ACC112 (cell line): Measurements from ENCODE around the gene ZNF506.
"Not testable (repeated sequence)": the region's sequence is repeated elsewhere in the genome, so short reads cannot be mapped to it uniquely, and the experiment has no call there.

Source experiments
- H2AFZ ChIP-seq: fragments of 200-600 bp; sonication (generic); one replicate; pipeline ENCODE4 v1.6.0; 2017; ENCODE audit warnings: antibody characterized with exemption, low read length; ENCODE audit not compliant: unreplicated experiment
- H3K27ac ChIP-seq: fragments of 200-600 bp; sonication (generic); 2 replicates; pipeline ENCODE4 v1.5.1; 2014; ENCODE audit warnings: low read depth, mild to moderate bottlenecking, antibody characterized with exemption, low read length, moderate library complexity
- H3K27me3 ChIP-seq: fragments of 200-600 bp; sonication (generic); 2 replicates; pipeline ENCODE4 v1.6.1; 2014; ENCODE audit warnings: mild to moderate bottlenecking, antibody characterized with exemption, low read length, moderate library complexity, mixed read lengths; ENCODE audit not compliant: insufficient read depth
- H3K36me3 ChIP-seq: fragments of 200-600 bp; sonication (generic); 2 replicates; pipeline ENCODE4 v1.6.1; 2016; ENCODE audit warnings: mild to moderate bottlenecking, antibody characterized with exemption, low read length, moderate library complexity, mixed read lengths; ENCODE audit not compliant: insufficient read depth
- H3K4me1 ChIP-seq: fragments of 200-600 bp; sonication (generic); one replicate; pipeline ENCODE4 v1.6.1; 2016; ENCODE audit warnings: low read length, mixed read lengths; ENCODE audit not compliant: insufficient read depth, unreplicated experiment, control insufficient read depth
- H3K4me3 ChIP-seq: fragments of 200-600 bp; sonication (generic); 2 replicates; pipeline ENCODE4 v1.5.1; 2014; ENCODE audit warnings: mild to moderate bottlenecking, low read depth, low read length
- H3K79me2 ChIP-seq: fragments of 200-600 bp; sonication (generic); one replicate; pipeline ENCODE4 v1.6.0; 2016; ENCODE audit warnings: low read length; ENCODE audit not compliant: control insufficient read depth, unreplicated experiment, insufficient read depth

ZNF506 gene

DNA sequence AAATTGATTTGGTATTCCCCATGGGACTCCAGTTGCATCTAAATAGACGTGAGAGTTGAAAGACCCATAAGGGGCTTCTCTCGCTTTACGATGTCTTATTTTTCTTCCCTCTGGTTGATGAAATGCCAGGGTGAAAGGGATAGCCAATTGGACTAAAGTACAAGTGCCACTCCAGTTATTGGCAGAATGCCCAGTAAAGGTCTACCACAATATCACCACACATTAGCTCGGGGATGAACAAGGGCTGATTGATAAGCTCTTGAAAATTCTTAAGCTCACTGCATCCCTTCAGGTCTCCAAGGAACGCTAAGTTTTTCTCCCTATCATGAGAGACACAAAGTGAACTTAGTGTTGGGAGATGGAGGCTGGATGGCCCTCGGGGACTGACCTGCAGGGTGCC lies 39.8 kb downstream of the ZNF506 start:
- not testable (repeated sequence) for H3K36me3 ChIP-seq, H3K4me3 ChIP-seq, H2AFZ ChIP-seq, H3K27ac ChIP-seq, H3K4me1 ChIP-seq, H3K79me2 ChIP-seq, H3K27me3 ChIP-seq

GRCh38 chr19:19778666-19779065 lies 42.9 kb downstream of the ZNF506 start:
- Histone ChIP-seq H3K4me3 (no peak overlapping the region), H3K36me3 (no peaks in the 10 kb centered on the region), H3K79me2 (peaks cover 3% of the 10 kb centered on the region), H2AFZ (no peak overlapping the region), H3K27me3 (no peaks in the 10 kb centered on the region), H3K27ac (no peak overlapping the region), H3K4me1 (no peaks in the 10 kb centered on the region)

- Histone ChIP-seq H3K4me3 (peak overlapping the region; percentile 99), H3K79me2 (peaks cover 3% of the 10 kb centered on the region)
These were observed 43.9 kb downstream of the ZNF506 start for GRCh38 chr19:19777692-19778091.

GRCh38 chr19:19776206-19777008 lies 45.1 kb downstream of the ZNF506 start:
- Histone ChIP-seq H3K27me3 (no peaks in the 10 kb centered on the region), H2AFZ (peak overlapping the region; percentile 88), H3K4me3 (peak overlapping the region; percentile 99), H3K27ac (no peak overlapping the region), H3K36me3 (no peaks in the 10 kb centered on the region), H3K4me1 (no peaks in the 10 kb centered on the region), H3K79me2 (peaks cover 3% of the 10 kb centered on the region)

More at GRCh38 chr19:19777692-19778091, 43.9 kb downstream of the ZNF506 start:
- no peaks in the 10 kb centered on the region for H3K27me3 ChIP-seq
- no peaks in the 10 kb centered on the region for H3K4me1 ChIP-seq
- H2AFZ ChIP-seq, result no peak overlapping the region
- H3K27ac ChIP-seq, result no peak overlapping the region
- H3K36me3 ChIP-seq, result no peaks in the 10 kb centered on the region

DNA sequence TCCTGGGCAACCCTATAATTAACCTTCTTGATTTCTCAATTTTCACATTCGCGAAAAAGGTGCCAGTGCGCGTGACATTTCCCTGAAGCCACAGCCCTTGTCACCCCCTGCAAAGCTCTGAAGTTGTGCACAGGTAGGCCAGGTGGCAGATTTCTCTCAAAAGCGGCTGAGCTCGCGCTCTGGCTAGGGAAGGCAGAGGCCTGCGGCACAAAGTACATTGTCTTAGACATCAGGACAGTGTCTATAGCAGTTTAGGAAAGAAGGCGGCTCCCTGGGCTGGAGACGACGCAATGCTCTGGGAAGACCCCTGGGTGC lies 45.7 kb downstream of the ZNF506 start:
- peak overlapping the region; percentile 58 for H2AFZ ChIP-seq
- no peak overlapping the region for H3K27ac ChIP-seq
- peak overlapping the region; percentile 99 for H3K4me3 ChIP-seq
- H3K4me1 ChIP-seq, result no peaks in the 10 kb centered on the region
- H3K79me2 ChIP-seq, result peaks cover 3% of the 10 kb centered on the region
- no peaks in the 10 kb centered on the region for H3K27me3 ChIP-seq
- H3K36me3 ChIP-seq, result no peaks in the 10 kb centered on the region

DNA sequence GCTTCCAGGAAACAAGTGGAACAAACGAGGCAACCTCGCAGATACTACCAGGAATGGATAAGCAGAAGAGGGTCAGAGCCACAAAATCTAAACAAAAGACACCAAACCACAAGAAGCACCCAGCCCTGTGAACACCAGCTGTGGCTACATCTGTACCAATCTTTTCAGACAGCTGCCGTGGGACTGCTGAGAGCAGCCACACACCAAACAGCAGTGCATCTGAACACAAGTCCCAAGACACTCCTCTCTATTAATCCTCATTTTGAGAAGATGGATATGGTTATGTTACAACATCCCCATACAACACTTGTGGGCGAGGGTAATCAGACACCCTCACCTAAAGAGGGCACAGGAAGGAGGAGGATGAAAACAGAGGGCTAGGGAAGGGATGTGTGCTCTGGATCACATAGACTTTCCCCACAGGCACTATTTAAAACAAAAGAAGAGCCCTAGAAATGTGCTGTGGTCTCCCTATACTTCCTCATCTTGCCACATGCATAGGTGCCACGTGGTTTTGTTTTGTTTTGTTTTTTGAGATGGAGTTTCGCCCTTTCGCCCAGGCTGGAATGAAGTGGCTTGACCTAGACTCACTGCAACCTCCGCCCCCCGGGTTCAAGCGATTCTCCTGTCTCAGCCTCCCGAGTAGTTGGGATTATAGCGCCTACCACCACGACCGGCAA lies 47.1 kb downstream of the ZNF506 start:
- H3K27ac ChIP-seq, result no peak overlapping the region
- H3K4me1 ChIP-seq, result no peaks in the 10 kb centered on the region
- no peak overlapping the region for H2AFZ ChIP-seq
- H3K79me2 ChIP-seq, result peaks cover 3% of the 10 kb centered on the region
- H3K36me3 ChIP-seq, result no peaks in the 10 kb centered on the region
- H3K27me3 ChIP-seq, result no peaks in the 10 kb centered on the region
- H3K4me3 ChIP-seq, result no peak overlapping the region

GRCh38 chr19:19771963-19772362 lies 49.6 kb downstream of the ZNF506 start:
- H2AFZ ChIP-seq, result not testable (repeated sequence)

DNA sequence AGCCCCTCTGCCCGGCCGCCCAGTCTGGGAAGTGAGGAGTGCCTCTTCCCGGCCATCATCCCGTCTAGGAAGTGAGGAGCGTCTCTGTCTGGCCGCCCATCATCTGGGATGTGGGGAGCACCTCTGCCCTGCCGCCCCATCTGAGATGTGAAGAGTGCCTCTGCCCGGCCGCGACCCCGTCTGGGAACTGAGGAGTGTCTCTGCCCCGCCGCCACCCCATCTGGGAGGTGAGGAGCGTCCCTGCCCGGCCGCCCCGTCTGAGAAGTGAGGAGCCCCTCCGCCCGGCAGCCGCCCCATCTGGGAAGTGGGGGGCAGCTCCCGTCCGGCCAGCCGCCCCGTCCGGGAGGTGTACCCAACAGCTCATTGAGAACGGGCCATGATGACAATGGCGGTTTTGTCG lies 51.6 kb downstream of the ZNF506 start:
- H3K79me2 ChIP-seq, H3K27ac ChIP-seq, H3K4me3 ChIP-seq, H3K27me3 ChIP-seq, H3K4me1 ChIP-seq, H2AFZ ChIP-seq, H3K36me3 ChIP-seq: not testable (repeated sequence)

More at GRCh38 chr19:19771963-19772362, 49.6 kb downstream of the ZNF506 start:
- not testable (repeated sequence) for H3K79me2 ChIP-seq, H3K27me3 ChIP-seq, H3K36me3 ChIP-seq, H3K4me3 ChIP-seq, H3K4me1 ChIP-seq, H3K27ac ChIP-seq

GRCh38 chr19:19758164-19758563 lies 63.4 kb downstream of the ZNF506 start:
- Histone ChIP-seq H3K4me1 (no peaks in the 10 kb centered on the region), H3K4me3 (no peak overlapping the region), H3K36me3 (no peaks in the 10 kb centered on the region), H2AFZ (no peak overlapping the region), H3K79me2 (no peaks in the 10 kb centered on the region), H3K27ac (no peak overlapping the region), H3K27me3 (no peaks in the 10 kb centered on the region)

DNA sequence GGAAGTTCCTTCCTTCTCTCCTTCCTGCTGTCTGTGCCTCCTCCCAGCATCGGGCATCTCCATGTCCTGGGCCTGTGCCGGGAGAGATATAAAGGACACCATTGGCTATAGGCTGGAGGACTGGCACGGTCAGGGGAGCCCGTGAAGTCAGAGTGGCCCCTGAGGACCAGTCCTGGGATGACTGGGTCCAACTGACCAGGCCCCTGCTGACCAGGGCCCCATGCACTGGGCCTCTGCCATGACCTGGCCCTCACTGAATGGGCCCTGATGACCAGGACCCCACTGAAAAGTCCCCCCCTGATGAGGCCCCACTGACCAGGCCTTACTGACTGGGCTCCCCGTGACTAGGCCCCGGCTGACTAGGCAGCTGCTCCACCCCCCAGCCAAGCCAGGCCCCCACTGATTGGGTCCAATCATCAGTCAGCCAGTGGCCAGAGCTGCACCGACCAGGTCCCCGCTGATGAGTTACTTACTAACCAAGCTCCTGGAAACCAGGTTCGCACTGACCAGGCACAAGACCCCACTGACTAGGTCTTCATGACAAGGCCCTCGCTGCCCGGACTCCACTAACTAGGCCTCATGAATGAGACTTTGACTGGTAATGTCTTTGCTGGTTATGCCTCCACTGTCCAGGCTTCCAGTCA lies 68.7 kb downstream of the ZNF506 start:
- no peaks in the 10 kb centered on the region for H3K79me2 ChIP-seq
- H3K27ac ChIP-seq, result no peak overlapping the region

GRCh38 chr19:19751846-19752245 lies 69.7 kb downstream of the ZNF506 start:
- Histone ChIP-seq H3K4me3 (no peak overlapping the region), H3K36me3 (no peaks in the 10 kb centered on the region), H3K4me1 (no peaks in the 10 kb centered on the region), H3K79me2 (no peaks in the 10 kb centered on the region), H3K27ac (no peak overlapping the region), H2AFZ (no peak overlapping the region), H3K27me3 (no peaks in the 10 kb centered on the region)

More for the DNA sequence above, 68.7 kb downstream of the ZNF506 start:
- no peaks in the 10 kb centered on the region for H3K27me3 ChIP-seq
- H3K4me3 ChIP-seq, result no peak overlapping the region
- H2AFZ ChIP-seq, result no peak overlapping the region
- H3K4me1 ChIP-seq, result no peaks in the 10 kb centered on the region
- no peaks in the 10 kb centered on the region for H3K36me3 ChIP-seq
